BE2C (cell line): ENCODE data around the gene GPC6.
A peak's percentile ranks its signal among the peaks of the same experiment; 100 is the strongest.

ENCODE experiments used
- DNase-seq: peaks from one replicate; pipeline ENCODE4 v3.0.0-alpha.2; 2020
- H3K27me3 ChIP-seq: fragments of 250-450 bp; sonication (Bioruptor Pico); 2 replicates; pipeline ENCODE4 v1.5.1; 2020; ENCODE audit warnings: mild to moderate bottlenecking
- H3K36me3 ChIP-seq: fragments of 250-450 bp; sonication (Bioruptor Pico); 2 replicates; pipeline ENCODE4 v1.5.1; 2020; ENCODE audit warnings: mild to moderate bottlenecking
- H3K4me1 ChIP-seq: fragments of 250-450 bp; sonication (Bioruptor Pico); 2 replicates; pipeline ENCODE4 v1.5.1; 2020
- H3K4me3 ChIP-seq: 2 replicates; pipeline ENCODE4 v1.5.1; 2011; ENCODE audit warnings: low read depth, low read length
- H3K9me3 ChIP-seq: fragments of 250-450 bp; sonication (Bioruptor Pico); 2 replicates; pipeline ENCODE4 v1.5.1; 2020
- TF ChIP-seq, protein P1 (sequence below): IDR thresholded peaks from 2 replicates; pipeline ENCODE4 v1.5.1; 2012; ENCODE audit warnings: mild to moderate bottlenecking, low read depth, low read length

Gene GPC6

DNA sequence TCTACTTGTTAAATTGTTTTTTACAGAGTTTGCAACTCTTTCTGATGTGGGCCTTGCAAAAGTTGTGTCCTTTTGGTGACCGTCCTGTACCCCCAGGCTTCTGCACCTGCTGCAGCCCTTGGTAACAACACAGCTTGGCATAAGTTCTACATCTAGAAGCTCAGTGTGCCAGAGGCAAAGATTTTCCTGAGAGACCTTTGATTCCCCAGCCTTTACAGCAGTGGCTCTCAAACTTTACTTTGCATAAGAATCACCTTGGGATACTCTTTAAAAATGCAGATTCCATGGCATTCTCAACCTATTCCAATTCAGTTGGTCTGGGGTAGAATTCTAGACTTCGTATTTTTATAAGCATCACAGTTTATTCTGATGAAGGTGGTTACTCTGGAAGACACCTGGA lies 991.9 kb downstream of the GPC6 start:
- no peak for DNase-seq
- no peaks in the 10 kb centered on the region for H3K9me3 ChIP-seq
- H3K4me3 ChIP-seq: no peak overlapping the region
- peaks cover 4% of the 10 kb centered on the region for H3K4me1 ChIP-seq
- no peaks in the 10 kb centered on the region for H3K27me3 ChIP-seq
- no peaks in the 10 kb centered on the region for H3K36me3 ChIP-seq
- TF ChIP-seq, protein P1, sequence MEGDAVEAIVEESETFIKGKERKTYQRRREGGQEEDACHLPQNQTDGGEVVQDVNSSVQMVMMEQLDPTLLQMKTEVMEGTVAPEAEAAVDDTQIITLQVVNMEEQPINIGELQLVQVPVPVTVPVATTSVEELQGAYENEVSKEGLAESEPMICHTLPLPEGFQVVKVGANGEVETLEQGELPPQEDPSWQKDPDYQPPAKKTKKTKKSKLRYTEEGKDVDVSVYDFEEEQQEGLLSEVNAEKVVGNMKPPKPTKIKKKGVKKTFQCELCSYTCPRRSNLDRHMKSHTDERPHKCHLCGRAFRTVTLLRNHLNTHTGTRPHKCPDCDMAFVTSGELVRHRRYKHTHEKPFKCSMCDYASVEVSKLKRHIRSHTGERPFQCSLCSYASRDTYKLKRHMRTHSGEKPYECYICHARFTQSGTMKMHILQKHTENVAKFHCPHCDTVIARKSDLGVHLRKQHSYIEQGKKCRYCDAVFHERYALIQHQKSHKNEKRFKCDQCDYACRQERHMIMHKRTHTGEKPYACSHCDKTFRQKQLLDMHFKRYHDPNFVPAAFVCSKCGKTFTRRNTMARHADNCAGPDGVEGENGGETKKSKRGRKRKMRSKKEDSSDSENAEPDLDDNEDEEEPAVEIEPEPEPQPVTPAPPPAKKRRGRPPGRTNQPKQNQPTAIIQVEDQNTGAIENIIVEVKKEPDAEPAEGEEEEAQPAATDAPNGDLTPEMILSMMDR: no peak

DNA sequence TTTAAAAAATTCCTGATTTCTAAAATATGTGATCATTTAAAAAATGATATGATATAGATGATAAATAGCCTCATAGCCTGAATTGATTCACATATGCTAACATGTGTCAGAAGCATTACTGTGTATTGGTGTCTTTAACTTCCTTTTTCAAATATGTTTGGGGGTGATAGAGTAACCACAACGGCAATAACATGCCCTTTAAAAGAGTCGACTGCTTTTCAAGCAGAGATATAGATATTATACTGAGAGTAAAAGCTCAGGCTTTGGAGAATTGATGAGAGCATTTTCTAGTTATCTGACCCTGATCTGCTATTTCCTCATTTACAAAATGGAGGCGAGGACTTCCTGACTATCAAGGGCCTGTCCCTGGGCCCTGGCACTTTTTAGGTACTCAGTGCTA lies 992.3 kb downstream of the GPC6 start:
- H3K4me3 ChIP-seq: no peak overlapping the region
- H3K27me3 ChIP-seq: no peaks in the 10 kb centered on the region
- H3K4me1 ChIP-seq: peaks cover 4% of the 10 kb centered on the region
- TF ChIP-seq, protein P1: no peak
- H3K36me3 ChIP-seq: no peaks in the 10 kb centered on the region
- no peaks in the 10 kb centered on the region for H3K9me3 ChIP-seq
- no peak for DNase-seq

DNA sequence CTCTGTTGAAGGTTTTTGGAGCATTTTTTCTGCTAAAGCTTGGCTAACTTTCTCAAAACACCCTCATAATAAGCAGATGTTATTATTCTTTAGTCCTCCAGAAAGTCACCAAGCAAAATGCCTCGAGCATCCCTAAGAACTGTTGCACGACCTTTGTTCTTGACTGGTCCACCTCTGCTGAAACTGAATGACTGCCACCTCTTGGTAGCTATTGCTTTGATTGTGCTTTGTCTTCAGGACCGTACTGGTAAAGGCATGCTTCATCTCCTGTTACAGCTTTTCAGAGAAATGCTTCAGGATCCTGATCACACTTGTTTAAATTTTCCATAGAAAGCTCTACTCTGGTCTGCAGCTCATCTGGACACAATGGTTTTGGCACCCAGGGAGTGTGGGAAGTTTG lies 998.1 kb downstream of the GPC6 start:
- Histone ChIP-seq H3K4me3 (no peak overlapping the region), H3K27me3 (no peaks in the 10 kb centered on the region), H3K9me3 (no peaks in the 10 kb centered on the region), H3K36me3 (no peaks in the 10 kb centered on the region), H3K4me1 (no peaks in the 10 kb centered on the region)
- no peak for DNase-seq
- TF ChIP-seq, protein P1: peak; percentile 20; the same call in 1 of the 2 replicates

DNA sequence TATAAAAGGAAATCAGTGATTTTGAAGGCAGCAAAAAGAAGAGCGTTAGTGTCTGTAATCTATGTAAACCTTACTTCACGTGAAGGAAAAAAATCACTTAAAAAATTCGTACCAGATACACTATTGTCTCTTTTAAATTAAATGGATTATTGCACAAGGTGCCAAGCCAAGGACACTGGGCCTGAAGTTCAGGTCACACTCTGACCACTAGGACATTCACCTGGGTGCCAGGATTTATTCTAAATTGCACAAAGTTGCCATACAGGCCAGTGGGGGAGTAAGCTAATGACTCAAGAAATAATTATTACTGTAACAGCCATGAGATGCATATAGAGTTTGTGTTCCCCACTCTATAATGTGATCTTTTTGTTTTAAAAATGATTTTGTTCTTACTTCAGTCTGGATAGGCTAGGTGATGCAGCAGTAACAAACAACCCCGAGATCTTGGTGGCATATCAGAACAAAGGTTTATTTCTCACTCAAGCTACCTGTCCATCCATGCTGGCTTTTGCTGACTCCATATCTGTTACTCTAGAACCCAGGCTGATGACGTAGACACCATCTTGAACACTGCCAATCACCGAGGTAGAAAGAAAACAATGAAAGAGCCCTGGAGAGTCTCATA lies 1000.8 kb downstream of the GPC6 start:
- Histone ChIP-seq H3K27me3 (no peaks in the 10 kb centered on the region), H3K4me3 (no peak overlapping the region), H3K36me3 (no peaks in the 10 kb centered on the region), H3K9me3 (no peaks in the 10 kb centered on the region), H3K4me1 (no peaks in the 10 kb centered on the region)
- no peak for DNase-seq
- TF ChIP-seq, protein P1: no peak

DNA sequence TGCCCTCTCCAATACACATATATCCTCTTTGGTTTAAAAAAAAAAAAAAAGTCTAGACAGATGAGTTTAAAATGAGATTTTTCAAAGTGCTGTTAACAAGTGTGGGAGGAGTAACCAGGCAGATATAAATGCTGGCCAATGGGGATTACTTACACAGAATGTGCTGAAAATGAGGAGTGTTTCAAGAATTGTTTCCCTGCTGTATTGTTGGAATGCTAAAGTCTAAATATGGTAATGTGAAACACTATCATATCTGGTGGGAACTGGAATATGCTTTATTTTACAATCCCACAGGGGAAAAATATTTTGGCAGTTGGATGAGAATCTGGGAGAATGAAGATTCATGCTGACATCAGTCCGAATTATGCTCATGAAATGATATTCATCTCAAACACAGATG lies 1002.2 kb downstream of the GPC6 start:
- Histone ChIP-seq H3K4me3 (no peak overlapping the region), H3K27me3 (no peaks in the 10 kb centered on the region), H3K9me3 (no peaks in the 10 kb centered on the region), H3K36me3 (no peaks in the 10 kb centered on the region), H3K4me1 (no peaks in the 10 kb centered on the region)
- DNase-seq: no peak
- TF ChIP-seq, protein P1: no peak

DNA sequence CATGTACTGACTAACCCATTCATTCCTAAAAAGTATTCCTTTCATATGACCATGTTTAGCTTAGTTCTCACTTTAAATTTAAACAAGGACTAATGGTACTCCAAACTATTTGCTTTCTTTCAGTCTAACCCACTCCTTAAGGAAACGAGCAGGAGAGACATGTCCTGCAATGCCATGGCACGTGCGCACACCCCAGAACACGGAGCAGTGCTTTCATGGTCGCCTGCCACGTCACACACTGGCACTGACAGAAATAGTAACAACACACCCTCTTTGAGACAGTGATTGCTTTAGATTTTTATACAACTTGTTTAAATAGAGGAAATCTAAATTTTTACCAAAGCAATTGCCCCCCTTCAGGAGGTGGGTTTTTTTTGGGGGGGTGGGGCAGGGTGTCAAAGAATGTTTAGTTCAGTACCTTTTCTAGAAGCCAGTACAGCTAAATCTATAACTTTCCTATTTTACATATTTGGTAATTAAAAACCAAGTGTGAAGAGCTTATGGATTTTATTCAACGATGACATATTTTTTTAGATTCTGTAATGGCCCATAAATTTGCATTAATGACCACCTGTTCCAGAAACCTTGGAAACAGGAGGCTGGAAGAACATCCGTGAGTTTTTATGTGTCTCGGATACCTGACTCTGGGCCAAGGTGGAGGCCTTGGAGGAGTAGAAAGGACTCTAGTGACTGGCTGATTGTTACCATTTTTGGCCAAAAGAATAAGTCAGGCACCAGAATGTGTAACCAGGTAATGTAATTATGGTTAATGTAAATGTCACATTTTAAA lies 1005.7 kb downstream of the GPC6 start:
- TF ChIP-seq, protein P1: no peak
- no peaks in the 10 kb centered on the region for H3K36me3 ChIP-seq
- H3K9me3 ChIP-seq: no peaks in the 10 kb centered on the region
- no peak overlapping the region for H3K4me3 ChIP-seq
- H3K27me3 ChIP-seq: no peaks in the 10 kb centered on the region
- no peak for DNase-seq
- no peaks in the 10 kb centered on the region for H3K4me1 ChIP-seq
